H9 (cell line): Measurements from ENCODE around the gene CSTPP1. TPM values are rescaled to one million over a fixed set of nuclear protein-coding genes. Genes with fewer than 3 reads are reported as not detected.

Source experiments
- DNase-seq: peaks from one replicate; pipeline ENCODE4 v3.0.0-alpha.2; 2017
- H2AFZ ChIP-seq: one replicate; pipeline ENCODE4 v1.6.1; 2013; ENCODE audit warnings: mild to moderate bottlenecking, low read length, control low read depth, moderate library complexity
- H2AK5ac ChIP-seq: 2 replicates; pipeline ENCODE4 v1.6.1; 2013; ENCODE audit warnings: low read length, control low read depth, mixed read lengths; ENCODE audit not compliant: insufficient read length
- H2BK120ac ChIP-seq: one replicate; pipeline ENCODE4 v1.6.1; 2013; ENCODE audit warnings: low read depth, mild to moderate bottlenecking, low read length, control low read depth, inconsistent platforms; ENCODE audit not compliant: poor library complexity, severe bottlenecking
- H2BK12ac ChIP-seq: 2 replicates; pipeline ENCODE4 v1.6.1; 2013; ENCODE audit warnings: low read length, control low read depth, mixed read lengths, low read depth; ENCODE audit not compliant: insufficient read length
- H2BK15ac ChIP-seq: 2 replicates; pipeline ENCODE4 v1.6.1; 2013; ENCODE audit warnings: low read depth, low read length, control low read depth
- H2BK20ac ChIP-seq: one replicate; pipeline ENCODE4 v1.6.1; 2013; ENCODE audit warnings: low read depth, mild to moderate bottlenecking, low read length, control low read depth, inconsistent platforms; ENCODE audit not compliant: poor library complexity, severe bottlenecking
- H2BK5ac ChIP-seq: 2 replicates; pipeline ENCODE4 v1.6.1; 2013; ENCODE audit warnings: low read length, control low read depth, mixed read lengths; ENCODE audit not compliant: insufficient read length
- H3K14ac ChIP-seq: 2 replicates; pipeline ENCODE4 v1.6.1; 2013; ENCODE audit warnings: low read length, control low read depth; ENCODE audit not compliant: insufficient read depth
- H3K18ac ChIP-seq: 2 replicates; pipeline ENCODE4 v1.6.1; 2013; ENCODE audit warnings: low read depth, mild to moderate bottlenecking, mixed read lengths, low read length, control low read depth; ENCODE audit not compliant: insufficient read length
- H3K23ac ChIP-seq: 2 replicates; pipeline ENCODE4 v1.6.1; 2013; ENCODE audit warnings: low read length, control low read depth, mixed read lengths, low read depth; ENCODE audit not compliant: insufficient read length
- H3K23me2 ChIP-seq: 2 replicates; pipeline ENCODE4 v1.6.1; 2013; ENCODE audit warnings: low read depth, mild to moderate bottlenecking, mixed read lengths, low read length, control low read depth; ENCODE audit not compliant: insufficient read length, poor library complexity, severe bottlenecking
- H3K27ac ChIP-seq: 2 replicates; pipeline ENCODE4 v1.5.1; 2013; ENCODE audit warnings: low read length, control low read depth, mixed read lengths, low read depth; ENCODE audit not compliant: insufficient read length
- H3K27me3 ChIP-seq: 2 replicates; pipeline ENCODE4 v1.6.1; 2013; ENCODE audit warnings: low read length, control low read depth, inconsistent platforms; ENCODE audit not compliant: insufficient read depth
- H3K4ac ChIP-seq: 2 replicates; pipeline ENCODE4 v1.6.1; 2013; ENCODE audit warnings: low read depth, mild to moderate bottlenecking, control low read depth, inconsistent platforms, low read length, moderate library complexity
- H3K4me1 ChIP-seq: 2 replicates; pipeline ENCODE4 v1.6.1; 2013; ENCODE audit warnings: low read length, control low read depth, inconsistent platforms; ENCODE audit not compliant: insufficient read depth
- H3K4me2 ChIP-seq: 2 replicates; pipeline ENCODE4 v1.6.1; 2013; ENCODE audit warnings: low read length, control low read depth, mixed read lengths; ENCODE audit not compliant: insufficient read length, insufficient read depth
- H3K56ac ChIP-seq: 2 replicates; pipeline ENCODE4 v1.6.1; 2013; ENCODE audit warnings: low read depth, mild to moderate bottlenecking, mixed read lengths, low read length, control low read depth; ENCODE audit not compliant: insufficient read length
- H3K79me1 ChIP-seq: 2 replicates; pipeline ENCODE4 v1.6.1; 2013; ENCODE audit warnings: low read depth, mild to moderate bottlenecking, moderate library complexity, low read length, control low read depth, inconsistent platforms; ENCODE audit not compliant: insufficient read depth, poor library complexity, severe bottlenecking
- H3K79me2 ChIP-seq: 2 replicates; pipeline ENCODE4 v1.6.1; 2013; ENCODE audit warnings: low read length, control low read depth, inconsistent platforms; ENCODE audit not compliant: insufficient read depth
- H3K9ac ChIP-seq: 2 replicates; pipeline ENCODE4 v1.6.1; 2013; ENCODE audit warnings: low read length, control low read depth, mixed read lengths; ENCODE audit not compliant: insufficient read length; ENCODE audit errors: extremely low read depth
- H3K9me3 ChIP-seq: one replicate; pipeline ENCODE4 v1.6.1; 2013; ENCODE audit warnings: low read depth, low read length, inconsistent platforms; ENCODE audit not compliant: control insufficient read depth
- H3T11ph ChIP-seq: one replicate; pipeline ENCODE4 v1.6.1; 2013; ENCODE audit warnings: mild to moderate bottlenecking, low read length, control low read depth, inconsistent platforms
- H4K20me1 ChIP-seq: one replicate; pipeline ENCODE4 v1.6.1; 2013; ENCODE audit not compliant: control insufficient read depth, insufficient read length, insufficient read depth
- H4K5ac ChIP-seq: 2 replicates; pipeline ENCODE4 v1.6.1; 2013; ENCODE audit warnings: low read depth, mild to moderate bottlenecking, mixed read lengths, low read length, control low read depth; ENCODE audit not compliant: insufficient read length
- H4K8ac ChIP-seq: replicated peaks from 2 replicates; pipeline ENCODE4 v1.6.1; 2013; ENCODE audit warnings: low read length, control low read depth, mixed read lengths, low read depth; ENCODE audit not compliant: insufficient read length
- H4K91ac ChIP-seq: 2 replicates; pipeline ENCODE4 v1.6.1; 2013; ENCODE audit warnings: low read depth, mild to moderate bottlenecking, moderate library complexity, mixed read lengths, low read length, control low read depth; ENCODE audit not compliant: insufficient read length
- H3K27ac Mint-ChIP-seq, 3 experiments: 2 replicates in 2 of 3; 3 replicates in 1 of 3; pipeline ENCODE4 v1.8.0; 2020 to 2021; ENCODE audit warnings: mixed read lengths in 3 of 3, mild to moderate bottlenecking in 1 of 3, moderate library complexity in 1 of 3
- H3K27me3 Mint-ChIP-seq: 2 replicates; pipeline ENCODE4 v1.8.0; 2021; ENCODE audit warnings: low read depth, mild to moderate bottlenecking, moderate library complexity, mixed read lengths
- H3K36me3 Mint-ChIP-seq, 3 experiments: 2 replicates in 2 of 3; 3 replicates in 1 of 3; pipeline ENCODE4 v1.8.0; 2020 to 2021; ENCODE audit warnings: low read depth in 3 of 3, mixed read lengths in 3 of 3; ENCODE audit not compliant: insufficient read depth in 1 of 3
- H3K4me1 Mint-ChIP-seq, 2 experiments: 2 replicates each; pipeline ENCODE4 v1.8.0; 2020; ENCODE audit warnings: mixed read lengths in 2 of 2
- H3K4me3 Mint-ChIP-seq, 2 experiments: 2 replicates in 1 of 2; 3 replicates in 1 of 2; pipeline ENCODE4 v1.8.0; 2020 to 2021; ENCODE audit warnings: mild to moderate bottlenecking in 2 of 2, mixed read lengths in 2 of 2, moderate library complexity in 1 of 2
- H3K9me3 Mint-ChIP-seq, 2 experiments: 2 replicates in 1 of 2; 3 replicates in 1 of 2; pipeline ENCODE4 v1.8.0; 2020; ENCODE audit warnings: mild to moderate bottlenecking in 2 of 2, mixed read lengths in 2 of 2, moderate library complexity in 1 of 2
- WGBS: extraction: QIAGEN DNeasy Blood & Tissue Kit; methylation state at CpG from one replicate; pipeline ENCODE4 v1.1.7; 2013; ENCODE audit warnings: missing lambda C conversion rate, low lambda C conversion rate, mixed read lengths; ENCODE audit not compliant: insufficient read length; ENCODE audit errors: extremely low coverage; 5-methylcytosine and 5-hydroxymethylcytosine counted together
- total RNA-seq: library from RNA; stranded (reverse); gene quantifications from 2 replicates; pipeline ENCODE4 v1.2.1, GENCODE V29; 2021
- TF ChIP-seq, protein P1 (sequence below): fragments of 200-600 bp; sonication (generic); conservative IDR thresholded peaks from 3 replicates; pipeline ENCODE4 v1.8.0; 2021; ENCODE audit warnings: antibody characterized with exemption, mild to moderate bottlenecking

CSTPP1 gene
- total RNA-seq, 1 experiment from 2014 or later = 21.2 TPM

DNA sequence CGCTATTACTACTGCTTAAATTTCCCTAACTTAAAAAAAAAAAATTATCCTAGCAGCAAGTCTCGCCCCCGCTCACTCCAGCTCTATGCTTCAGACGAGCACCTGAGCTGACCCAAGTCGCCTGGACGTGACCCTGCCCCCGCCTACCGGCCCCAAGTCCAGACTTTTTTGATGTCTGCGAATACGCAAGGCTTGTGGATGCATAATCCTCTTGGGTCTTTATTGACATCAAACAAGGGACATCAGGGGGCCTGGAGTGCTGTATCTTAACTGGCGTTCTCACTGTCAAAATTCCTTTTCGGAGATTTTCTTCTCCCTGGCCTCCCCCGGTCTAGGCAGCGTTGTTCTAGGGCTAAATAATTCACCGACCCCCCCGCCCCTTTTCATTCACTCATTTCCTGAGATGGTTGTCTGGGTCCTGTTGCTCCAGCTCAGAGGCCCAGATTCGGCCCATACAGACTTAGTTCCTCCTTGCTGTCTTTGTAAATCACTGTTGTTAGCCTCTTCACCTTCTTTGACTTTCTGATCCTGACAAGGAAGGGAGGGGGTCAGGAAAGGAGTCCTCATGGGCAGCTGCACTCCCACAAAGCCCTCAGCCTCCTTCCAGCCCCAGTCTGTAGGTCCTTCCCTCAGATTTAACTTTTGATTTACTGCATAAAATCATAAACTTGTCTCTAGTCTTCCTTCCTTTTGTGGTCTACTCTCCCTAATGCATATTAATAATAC lies 17.6 kb upstream of the CSTPP1 start:
- no peak overlapping the region for H2AFZ ChIP-seq
- no peak overlapping the region for H2AK5ac ChIP-seq
- H3K9me3 ChIP-seq = no peaks in the 10 kb centered on the region
- no peak overlapping the region for H4K5ac ChIP-seq
- H3K4me1 Mint-ChIP-seq = peaks cover 44 to 47% of the 10 kb centered on the region in 2 experiments
- H3K56ac ChIP-seq = no peak overlapping the region
- H3K36me3 Mint-ChIP-seq = peaks cover 2 to 4% (median 4%) of the 10 kb centered on the region in 3 experiments; a peak in 4 of 7 replicates
- H2BK20ac ChIP-seq = no peak overlapping the region
- H3K4ac ChIP-seq = no peak overlapping the region
- no peaks in the 10 kb centered on the region for H4K20me1 ChIP-seq
- no peak overlapping the region for H3K14ac ChIP-seq
- H3K9me3 Mint-ChIP-seq = no peaks in the 10 kb centered on the region; a peak in 1 of 5 replicates
- H3K27ac Mint-ChIP-seq = peak overlapping the region in 2 of 3 experiments; percentile 54 to 73; a peak in 3 of 7 replicates
- H2BK15ac ChIP-seq = no peak overlapping the region
- H3K23me2 ChIP-seq = peaks cover 17% of the 10 kb centered on the region
- no peak overlapping the region for H3K18ac ChIP-seq
- peaks cover 42% of the 10 kb centered on the region for H3K27me3 Mint-ChIP-seq
- H3K27ac ChIP-seq = no peak overlapping the region
- peaks cover 3% of the 10 kb centered on the region; the same call in 1 of the 2 replicates for H3K79me2 ChIP-seq
- no peak overlapping the region for H2BK12ac ChIP-seq
- WGBS = no CpG with 5 or more reads among the region's 17 CpGs
- no peaks in the 10 kb centered on the region; the same call in 1 of the 2 replicates for H3K27me3 ChIP-seq
- H3K4me2 ChIP-seq = peak overlapping the region; percentile 57
- DNase-seq = peak; percentile 57
- TF ChIP-seq, protein P1, sequence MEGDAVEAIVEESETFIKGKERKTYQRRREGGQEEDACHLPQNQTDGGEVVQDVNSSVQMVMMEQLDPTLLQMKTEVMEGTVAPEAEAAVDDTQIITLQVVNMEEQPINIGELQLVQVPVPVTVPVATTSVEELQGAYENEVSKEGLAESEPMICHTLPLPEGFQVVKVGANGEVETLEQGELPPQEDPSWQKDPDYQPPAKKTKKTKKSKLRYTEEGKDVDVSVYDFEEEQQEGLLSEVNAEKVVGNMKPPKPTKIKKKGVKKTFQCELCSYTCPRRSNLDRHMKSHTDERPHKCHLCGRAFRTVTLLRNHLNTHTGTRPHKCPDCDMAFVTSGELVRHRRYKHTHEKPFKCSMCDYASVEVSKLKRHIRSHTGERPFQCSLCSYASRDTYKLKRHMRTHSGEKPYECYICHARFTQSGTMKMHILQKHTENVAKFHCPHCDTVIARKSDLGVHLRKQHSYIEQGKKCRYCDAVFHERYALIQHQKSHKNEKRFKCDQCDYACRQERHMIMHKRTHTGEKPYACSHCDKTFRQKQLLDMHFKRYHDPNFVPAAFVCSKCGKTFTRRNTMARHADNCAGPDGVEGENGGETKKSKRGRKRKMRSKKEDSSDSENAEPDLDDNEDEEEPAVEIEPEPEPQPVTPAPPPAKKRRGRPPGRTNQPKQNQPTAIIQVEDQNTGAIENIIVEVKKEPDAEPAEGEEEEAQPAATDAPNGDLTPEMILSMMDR = no peak
- H3K4me3 Mint-ChIP-seq = peak overlapping the region; percentile 75 to 91
- H2BK120ac ChIP-seq = no peak overlapping the region
- no peak overlapping the region for H2BK5ac ChIP-seq
- no peak overlapping the region for H4K8ac ChIP-seq
- no peak overlapping the region for H3K23ac ChIP-seq
- H3K4me1 ChIP-seq = peaks cover 5% of the 10 kb centered on the region; the same call in 1 of the 2 replicates
- no peak overlapping the region for H3T11ph ChIP-seq
- H4K91ac ChIP-seq = no peak overlapping the region
- no peak overlapping the region for H3K9ac ChIP-seq
- H3K79me1 ChIP-seq = no peaks in the 10 kb centered on the region
